Measurements from ENCODE around the gene OR51E2.
"Not testable (repeated sequence)": the region's sequence is repeated elsewhere in the genome, so short reads cannot be mapped to it uniquely, and the experiment has no call there.

Gene OR51E2

GRCh38 chr11:4697585-4697984, at the start of gene OR51E2:
OR51E2 (minus strand) TSS chr11:4697853; CDS start chr11:4682711, 15,142 bp downstream.
- DNase-seq (ENCODE audit: low read depth), result peak; percentile 36
- H3K4me3 ChIP-seq (ENCODE audit: low read depth, low read length), result no peak within 1 kb of the TSS

GRCh38 chr11:4740735-4741134, 43.1 kb upstream of the OR51E2 start:
- H3K4me3 ChIP-seq (ENCODE audit: low read depth, low read length), result no peak overlapping the region
- DNase-seq (ENCODE audit: low read depth), result no peak

GRCh38 chr11:4727171-4727570, 29.5 kb upstream of the OR51E2 start:
- no peak for DNase-seq (ENCODE audit: low read depth)
- no peak overlapping the region for H3K4me3 ChIP-seq (ENCODE audit: low read depth, low read length)

- not testable (repeated sequence) for H3K4me3 ChIP-seq (ENCODE audit: low read depth, low read length); DNase-seq (ENCODE audit: low read depth)
These were observed 25.2 kb upstream of the OR51E2 start for GRCh38 chr11:4722616-4723534.

- no peak for DNase-seq (ENCODE audit: low read depth)
These were observed 16.6 kb upstream of the OR51E2 start for GRCh38 chr11:4714300-4714699.

GRCh38 chr11:4713241-4713640, 15.6 kb upstream of the OR51E2 start:
- DNase-seq (ENCODE audit: low read depth), result no peak
- H3K4me3 ChIP-seq (ENCODE audit: low read depth, low read length), result no peak overlapping the region

More at GRCh38 chr11:4714300-4714699, 16.6 kb upstream of the OR51E2 start:
- no peak overlapping the region for H3K4me3 ChIP-seq (ENCODE audit: low read depth, low read length)

GRCh38 chr11:4704790-4705334, 7.2 kb upstream of the OR51E2 start:
- no peak overlapping the region for H3K4me3 ChIP-seq (ENCODE audit: low read depth, low read length)
- DNase-seq (ENCODE audit: low read depth), result no peak

GRCh38 chr11:4704054-4704789, 6.6 kb upstream of the OR51E2 start, which contains the start of gene MMP26:
MMP26 (plus strand) TSS chr11:4704784.
- H3K4me3 ChIP-seq (ENCODE audit: low read depth, low read length), result no peak within 1 kb of the TSS
- DNase-seq (ENCODE audit: low read depth), result no peak

- H3K4me3 ChIP-seq (ENCODE audit: low read depth, low read length), result no peak overlapping the region
- DNase-seq (ENCODE audit: low read depth), result no peak
These were observed 2.8 kb upstream of the OR51E2 start for GRCh38 chr11:4700436-4700820.

- no peak for DNase-seq (ENCODE audit: low read depth)
- H3K4me3 ChIP-seq (ENCODE audit: low read depth, low read length), result no peak overlapping the region
These were observed 2.2 kb upstream of the OR51E2 start for GRCh38 chr11:4699697-4700435.

- no peak overlapping the region for H3K4me3 ChIP-seq (ENCODE audit: low read depth, low read length)
- no peak for DNase-seq (ENCODE audit: low read depth)
These were observed 2.2 kb downstream of the OR51E2 start for GRCh38 chr11:4695442-4695841.

GRCh38 chr11:4684631-4685285, 12.9 kb downstream of the OR51E2 start:
- H3K4me3 ChIP-seq (ENCODE audit: low read depth, low read length), result no peak overlapping the region
- no peak for DNase-seq (ENCODE audit: low read depth)

GRCh38 chr11:4682623-4683419, 14.8 kb downstream of the OR51E2 start:
- no peak overlapping the region for H3K4me3 ChIP-seq (ENCODE audit: low read depth, low read length)
- no peak for DNase-seq (ENCODE audit: low read depth)

- H3K4me3 ChIP-seq (ENCODE audit: low read depth, low read length), result no peak overlapping the region
- DNase-seq (ENCODE audit: low read depth), result no peak
These were observed 17.3 kb downstream of the OR51E2 start for GRCh38 chr11:4680341-4680740.

- H3K4me3 ChIP-seq (ENCODE audit: low read depth, low read length), result no peak overlapping the region
- no peak for DNase-seq (ENCODE audit: low read depth)
These were observed 19.7 kb downstream of the OR51E2 start for GRCh38 chr11:4677948-4678347.

- no peak overlapping the region for H3K4me3 ChIP-seq (ENCODE audit: low read depth, low read length)
- DNase-seq (ENCODE audit: low read depth), result no peak
These were observed 23.9 kb downstream of the OR51E2 start for GRCh38 chr11:4673781-4674180.

GRCh38 chr11:4672470-4672869, 25.2 kb downstream of the OR51E2 start:
- H3K4me3 ChIP-seq (ENCODE audit: low read depth, low read length), result no peak overlapping the region
- no peak for DNase-seq (ENCODE audit: low read depth)

GRCh38 chr11:4671741-4672140, 25.9 kb downstream of the OR51E2 start:
- no peak overlapping the region for H3K4me3 ChIP-seq (ENCODE audit: low read depth, low read length)
- DNase-seq (ENCODE audit: low read depth), result no peak

All from skeletal muscle cell (primary cell).